Testis (tissue), 2 donors: ENCODE data around the gene BABAM2.

Experiments
- POLR2A ChIP-seq: fragments of 450-650 bp; IDR thresholded peaks from one replicate; pipeline ENCODE4 v1.6.1; 2017; ENCODE audit warnings: antibody characterized with exemption, mild to moderate bottlenecking, moderate library complexity
- TF ChIP-seq, protein P1 (sequence below), 3 experiments: fragments of 450-650 bp in 2 of 3; fragments of 200-600 bp in 1 of 3; sonication (generic) in 1 of 3; IDR thresholded peaks; one replicate each; pipeline ENCODE4 v1.5.1; 2016 to 2019; ENCODE audit warnings: antibody characterized with exemption in 3 of 3, mild to moderate bottlenecking in 2 of 3, moderate library complexity in 1 of 3

DNA sequence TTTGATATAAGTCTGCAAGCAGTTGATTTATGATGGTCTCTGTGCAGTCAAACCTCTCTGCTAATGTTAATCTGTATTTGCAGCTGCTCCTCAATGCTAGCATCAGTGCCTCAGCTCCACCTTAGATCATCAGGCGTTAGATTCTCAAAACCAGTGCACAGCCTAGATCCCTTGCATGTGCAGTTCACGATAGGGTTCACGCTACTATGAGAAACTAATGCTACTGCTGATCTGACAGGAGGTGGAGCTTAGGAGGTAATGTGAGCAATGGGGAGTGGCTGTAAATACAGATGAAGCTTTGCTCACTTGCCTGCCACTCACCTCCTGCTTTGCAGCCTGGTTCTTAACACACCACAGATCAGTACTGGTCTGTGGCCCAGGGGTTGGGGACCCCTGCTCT lies 18.7 kb upstream of the BABAM2 start:
- TF ChIP-seq POLR2A, result no peak
- TF ChIP-seq, protein P1, sequence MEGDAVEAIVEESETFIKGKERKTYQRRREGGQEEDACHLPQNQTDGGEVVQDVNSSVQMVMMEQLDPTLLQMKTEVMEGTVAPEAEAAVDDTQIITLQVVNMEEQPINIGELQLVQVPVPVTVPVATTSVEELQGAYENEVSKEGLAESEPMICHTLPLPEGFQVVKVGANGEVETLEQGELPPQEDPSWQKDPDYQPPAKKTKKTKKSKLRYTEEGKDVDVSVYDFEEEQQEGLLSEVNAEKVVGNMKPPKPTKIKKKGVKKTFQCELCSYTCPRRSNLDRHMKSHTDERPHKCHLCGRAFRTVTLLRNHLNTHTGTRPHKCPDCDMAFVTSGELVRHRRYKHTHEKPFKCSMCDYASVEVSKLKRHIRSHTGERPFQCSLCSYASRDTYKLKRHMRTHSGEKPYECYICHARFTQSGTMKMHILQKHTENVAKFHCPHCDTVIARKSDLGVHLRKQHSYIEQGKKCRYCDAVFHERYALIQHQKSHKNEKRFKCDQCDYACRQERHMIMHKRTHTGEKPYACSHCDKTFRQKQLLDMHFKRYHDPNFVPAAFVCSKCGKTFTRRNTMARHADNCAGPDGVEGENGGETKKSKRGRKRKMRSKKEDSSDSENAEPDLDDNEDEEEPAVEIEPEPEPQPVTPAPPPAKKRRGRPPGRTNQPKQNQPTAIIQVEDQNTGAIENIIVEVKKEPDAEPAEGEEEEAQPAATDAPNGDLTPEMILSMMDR (IDR thresholded peaks at IDR 0.05), result no peak
